ENCODE measurements around the gene RB1.

- TF ChIP-seq, protein P1, sequence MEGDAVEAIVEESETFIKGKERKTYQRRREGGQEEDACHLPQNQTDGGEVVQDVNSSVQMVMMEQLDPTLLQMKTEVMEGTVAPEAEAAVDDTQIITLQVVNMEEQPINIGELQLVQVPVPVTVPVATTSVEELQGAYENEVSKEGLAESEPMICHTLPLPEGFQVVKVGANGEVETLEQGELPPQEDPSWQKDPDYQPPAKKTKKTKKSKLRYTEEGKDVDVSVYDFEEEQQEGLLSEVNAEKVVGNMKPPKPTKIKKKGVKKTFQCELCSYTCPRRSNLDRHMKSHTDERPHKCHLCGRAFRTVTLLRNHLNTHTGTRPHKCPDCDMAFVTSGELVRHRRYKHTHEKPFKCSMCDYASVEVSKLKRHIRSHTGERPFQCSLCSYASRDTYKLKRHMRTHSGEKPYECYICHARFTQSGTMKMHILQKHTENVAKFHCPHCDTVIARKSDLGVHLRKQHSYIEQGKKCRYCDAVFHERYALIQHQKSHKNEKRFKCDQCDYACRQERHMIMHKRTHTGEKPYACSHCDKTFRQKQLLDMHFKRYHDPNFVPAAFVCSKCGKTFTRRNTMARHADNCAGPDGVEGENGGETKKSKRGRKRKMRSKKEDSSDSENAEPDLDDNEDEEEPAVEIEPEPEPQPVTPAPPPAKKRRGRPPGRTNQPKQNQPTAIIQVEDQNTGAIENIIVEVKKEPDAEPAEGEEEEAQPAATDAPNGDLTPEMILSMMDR (IDR thresholded peaks at IDR 0.05) = no peak
- TF ChIP-seq POLR2A (IDR thresholded peaks at IDR 0.05; ENCODE audit: low read depth) (no peak), EP300 (IDR thresholded peaks at IDR 0.05) (no peak)
These were observed 16.2 kb downstream of the RB1 start for GRCh38 chr13:48319531-48320398.
